GM19238 (cell line): ENCODE measurements around the gene LRRC74B.
"Not testable (repeated sequence)": the region's sequence is repeated elsewhere in the genome, so short reads cannot be mapped to it uniquely, and the experiment has no call there.

Source experiments
- DNase-seq: peaks from one replicate; pipeline ENCODE4 v3.0.0; 2011; ENCODE audit warnings: low spot score; ENCODE audit not compliant: insufficient read length

Gene LRRC74B

GRCh38 chr22:21075516-21076138 is 29.9 kb downstream of the LRRC74B start:
- no peak for DNase-seq

DNA sequence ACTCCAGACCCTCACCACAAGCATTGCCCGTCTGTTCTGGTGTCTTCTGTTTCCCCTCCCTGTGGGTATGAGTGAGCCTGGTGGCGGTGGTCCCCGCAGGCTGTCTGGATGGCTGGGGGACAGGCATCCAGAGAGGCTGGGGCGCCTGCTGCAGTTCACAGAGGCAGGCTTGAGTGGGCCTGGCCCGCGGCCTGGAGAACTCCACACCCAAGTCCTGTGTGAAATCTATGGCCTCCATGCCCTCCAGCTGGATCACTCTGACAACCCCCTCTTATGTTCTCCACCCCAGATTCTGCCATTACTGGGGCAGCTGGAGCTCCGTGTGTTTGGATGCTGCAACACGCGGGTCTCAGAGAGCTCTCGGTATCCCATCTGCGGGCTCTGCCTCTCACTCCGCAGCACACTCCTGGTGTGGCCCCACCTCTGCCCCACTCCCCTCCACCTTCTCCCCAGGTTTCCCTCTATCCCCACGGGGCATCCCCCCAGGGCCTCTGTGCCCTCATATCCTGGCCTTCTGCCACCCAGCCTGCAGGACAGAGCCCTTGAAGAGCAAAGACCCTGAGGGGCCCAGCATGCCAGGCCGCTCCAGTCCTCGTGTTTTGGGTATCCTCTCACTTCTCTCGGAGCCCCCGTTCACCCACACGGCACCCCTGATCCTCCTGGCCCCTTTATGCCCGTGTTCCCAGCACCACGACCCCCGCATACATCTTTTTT is 31.3 kb downstream of the LRRC74B start:
- DNase-seq, result no peak

DNA sequence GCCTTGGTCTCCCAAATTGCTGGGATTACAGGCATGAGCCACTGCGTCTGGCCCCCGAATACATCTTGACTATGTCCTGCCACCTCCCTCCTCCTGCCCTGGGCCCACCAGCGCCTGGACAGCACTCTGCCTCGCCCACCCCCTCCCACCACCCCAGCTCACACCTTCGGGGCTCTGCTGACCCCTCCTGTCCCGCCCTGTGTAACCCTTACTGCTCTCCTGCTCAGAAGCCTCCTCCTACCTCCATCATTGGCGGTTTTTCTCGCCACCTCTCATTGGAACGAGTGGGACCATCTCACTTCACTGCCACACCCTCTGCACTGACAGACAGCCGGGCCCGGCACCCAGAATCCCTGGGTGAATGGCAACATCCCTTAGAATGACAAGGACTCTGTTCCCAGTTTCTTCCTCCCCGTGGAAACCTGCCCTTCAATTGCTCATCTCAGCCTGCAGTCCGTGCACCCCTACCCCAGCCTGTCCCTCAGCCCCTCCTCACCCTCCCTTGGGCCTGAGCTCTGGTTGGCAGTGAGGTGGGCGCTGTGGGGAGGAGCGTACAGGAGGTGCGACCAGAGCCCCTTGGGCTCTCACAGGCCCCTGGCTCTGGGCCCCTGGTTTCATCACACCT is 32.2 kb downstream of the LRRC74B start:
- DNase-seq, result no peak

DNA sequence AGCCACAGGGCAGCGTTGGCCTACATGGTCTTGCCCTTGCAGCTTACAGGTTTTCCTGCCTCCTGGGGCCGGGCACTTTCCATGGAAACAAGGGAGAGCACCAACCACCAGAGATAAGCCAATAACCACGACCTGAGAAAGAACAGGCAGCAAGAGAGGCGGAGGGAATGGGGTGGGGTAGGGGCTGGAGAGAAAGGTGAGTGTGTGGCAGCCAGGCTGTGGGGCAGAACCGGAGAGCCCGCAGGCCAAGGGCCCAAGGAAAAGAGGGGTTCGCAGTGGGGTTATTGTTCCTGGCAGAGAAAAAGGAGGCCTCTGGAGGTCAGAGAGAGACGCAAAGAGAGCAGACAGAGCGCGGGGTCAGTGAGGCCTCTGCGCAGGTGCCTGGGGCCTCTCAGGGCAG is 33.2 kb downstream of the LRRC74B start:
- DNase-seq, result no peak

DNA sequence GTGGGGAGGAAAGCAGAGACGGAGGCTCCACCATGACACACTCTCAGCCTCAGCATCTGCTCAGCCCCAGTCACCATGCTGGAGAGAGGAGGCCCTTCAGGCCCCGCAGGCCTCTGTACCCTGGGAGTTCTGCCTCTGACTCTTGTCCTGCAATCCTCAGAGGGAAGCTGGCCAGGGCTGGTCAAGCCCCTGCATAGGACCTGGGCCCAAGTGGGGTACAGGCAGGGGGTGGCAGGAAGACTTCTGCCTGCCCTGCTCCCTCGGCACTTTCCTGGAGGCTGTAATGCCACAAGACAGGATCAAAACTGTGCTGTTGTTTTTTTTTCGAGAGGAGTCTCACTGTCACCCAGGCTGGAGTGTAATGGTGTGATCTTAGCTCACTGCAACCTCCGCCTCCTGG is 33.7 kb downstream of the LRRC74B start:
- no peak for DNase-seq

DNA sequence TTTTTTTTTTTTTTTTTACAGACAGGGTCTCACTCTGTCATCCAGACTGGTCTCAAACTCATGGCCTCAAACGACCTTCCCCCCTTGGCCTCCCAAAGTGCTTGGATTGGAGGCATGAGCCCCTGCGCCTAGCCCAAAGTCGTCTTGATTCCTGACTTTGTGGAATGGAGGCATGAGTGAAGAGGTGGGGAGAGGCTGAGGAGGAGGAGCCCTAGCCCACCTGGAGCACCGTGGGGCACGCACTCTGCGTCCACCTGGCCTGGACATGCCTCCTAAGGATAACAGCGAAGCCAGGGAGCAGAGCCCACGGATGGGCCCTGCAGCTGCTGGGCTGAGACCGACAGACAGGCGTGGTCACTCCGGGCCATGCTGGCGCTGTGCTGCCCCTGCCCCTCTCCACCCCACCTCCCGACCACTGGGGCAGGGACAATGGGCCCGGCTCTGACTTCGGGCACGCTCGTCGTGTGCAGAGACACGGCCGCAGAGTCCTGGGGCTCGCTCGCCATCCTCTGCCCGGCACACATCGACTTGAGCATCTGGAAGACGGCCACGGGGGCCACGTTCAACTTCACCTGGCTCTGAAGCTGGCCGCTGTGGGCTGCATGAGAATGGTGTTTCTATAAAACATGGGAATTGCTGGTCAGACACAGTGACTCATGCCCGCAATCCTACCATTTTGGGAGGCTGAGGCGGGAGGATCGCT is 34.8 kb downstream of the LRRC74B start:
- no peak for DNase-seq

- DNase-seq, result no peak
Observed at GRCh38 chr22:21082248-21082647, 36.5 kb downstream of the LRRC74B start.

DNA sequence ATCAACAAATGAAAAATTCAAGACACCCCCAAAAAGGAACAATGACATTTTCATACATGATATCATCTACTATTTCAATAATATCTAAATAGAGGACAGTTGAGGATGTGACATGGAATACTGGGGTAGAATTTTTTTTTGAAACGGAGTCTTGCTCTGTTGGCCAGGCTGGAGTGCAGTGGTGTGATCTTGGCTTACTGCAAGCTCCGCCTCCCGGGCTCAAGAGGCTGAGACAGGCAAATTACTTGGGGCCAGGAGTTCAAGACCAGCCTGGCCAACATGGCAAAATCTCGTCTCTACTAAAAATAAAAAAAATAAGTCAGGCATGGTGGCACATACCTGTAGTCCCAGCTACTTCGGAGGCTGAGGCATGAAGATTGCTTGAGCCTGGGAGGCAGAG is 41.4 kb downstream of the LRRC74B start:
- DNase-seq, result no peak

DNA sequence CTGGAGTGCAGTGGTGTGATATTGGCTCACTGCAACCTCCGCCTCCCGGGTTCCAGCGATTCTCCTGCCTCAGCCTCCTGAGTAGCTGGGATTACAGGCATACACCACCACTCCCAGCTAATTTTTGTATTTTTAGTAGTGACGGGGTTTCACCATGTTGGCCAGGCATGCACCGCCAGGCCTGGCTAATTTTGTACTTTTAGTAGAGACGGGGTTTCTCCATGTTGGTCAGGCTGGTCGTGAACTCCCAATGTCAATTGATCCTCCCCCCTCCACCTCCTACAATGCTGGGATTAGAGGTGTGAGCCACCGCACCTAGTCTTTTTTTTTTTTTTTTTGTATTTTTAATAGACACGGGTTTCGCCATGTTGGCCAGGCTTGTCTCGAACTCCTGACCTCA is 42.2 kb downstream of the LRRC74B start:
- not testable (repeated sequence) for DNase-seq

- DNase-seq, result not testable (repeated sequence)
Observed at GRCh38 chr22:21091220-21091619, 45.5 kb downstream of the LRRC74B start.

DNA sequence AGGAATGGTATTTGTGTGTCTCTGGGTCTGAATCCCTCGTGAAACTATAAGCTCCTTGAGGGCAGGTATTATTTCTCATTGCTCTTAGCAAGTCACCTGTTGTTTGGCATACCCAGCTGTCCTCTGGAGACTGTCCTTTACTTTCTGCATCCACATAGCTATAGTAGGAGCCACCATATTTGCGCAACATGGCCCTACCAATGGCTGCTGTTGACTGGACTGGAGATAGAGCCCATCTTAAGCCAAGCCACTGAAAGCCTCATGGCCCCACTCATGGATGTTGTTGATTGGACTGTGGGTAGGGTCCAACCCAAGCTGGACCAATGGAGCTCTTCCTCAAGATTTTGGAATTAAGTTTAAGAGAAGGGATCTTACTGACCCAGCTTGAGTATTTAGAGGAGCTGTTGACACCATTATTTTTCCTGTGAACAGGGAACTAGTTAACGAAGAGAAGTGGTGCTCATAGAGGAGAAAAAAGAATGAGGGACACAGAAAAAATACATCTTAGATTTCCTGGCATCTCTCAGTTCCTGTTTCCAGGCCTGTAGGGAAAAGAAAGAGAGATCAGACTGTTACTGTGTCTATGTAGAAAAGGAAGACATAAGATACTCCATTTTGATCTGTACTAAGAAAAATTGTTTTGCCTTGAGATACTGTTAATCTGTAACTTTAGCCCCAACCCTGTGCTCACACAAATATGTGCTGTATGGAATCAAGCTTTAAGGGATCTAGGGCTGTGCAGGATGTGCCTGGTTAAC is 47.2 kb downstream of the LRRC74B start:
- no peak for DNase-seq

- not testable (repeated sequence) for DNase-seq
Observed at GRCh38 chr22:21093555-21094137, 47.9 kb downstream of the LRRC74B start.

GRCh38 chr22:21094911-21095772 is 49.4 kb downstream of the LRRC74B start:
- no peak for DNase-seq

DNA sequence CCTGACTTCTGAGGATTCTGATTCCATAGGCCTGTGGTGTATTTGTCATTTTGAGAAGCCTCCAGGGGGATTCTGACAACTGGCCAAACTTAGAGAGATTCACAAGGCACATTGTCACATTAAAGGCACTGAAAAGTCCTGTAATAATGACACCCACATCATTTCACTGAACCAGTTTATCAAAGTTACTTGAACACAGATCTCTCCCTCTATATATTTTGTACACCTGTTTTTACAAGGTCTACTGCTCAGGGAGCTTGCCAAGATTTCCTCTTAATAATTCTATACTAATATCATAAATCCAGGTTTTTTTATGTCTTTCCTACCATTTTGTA is 50.0 kb downstream of the LRRC74B start:
- no peak for DNase-seq

- not testable (repeated sequence) for DNase-seq
Observed at GRCh38 chr22:21096878-21097277, 51.1 kb downstream of the LRRC74B start.

DNA sequence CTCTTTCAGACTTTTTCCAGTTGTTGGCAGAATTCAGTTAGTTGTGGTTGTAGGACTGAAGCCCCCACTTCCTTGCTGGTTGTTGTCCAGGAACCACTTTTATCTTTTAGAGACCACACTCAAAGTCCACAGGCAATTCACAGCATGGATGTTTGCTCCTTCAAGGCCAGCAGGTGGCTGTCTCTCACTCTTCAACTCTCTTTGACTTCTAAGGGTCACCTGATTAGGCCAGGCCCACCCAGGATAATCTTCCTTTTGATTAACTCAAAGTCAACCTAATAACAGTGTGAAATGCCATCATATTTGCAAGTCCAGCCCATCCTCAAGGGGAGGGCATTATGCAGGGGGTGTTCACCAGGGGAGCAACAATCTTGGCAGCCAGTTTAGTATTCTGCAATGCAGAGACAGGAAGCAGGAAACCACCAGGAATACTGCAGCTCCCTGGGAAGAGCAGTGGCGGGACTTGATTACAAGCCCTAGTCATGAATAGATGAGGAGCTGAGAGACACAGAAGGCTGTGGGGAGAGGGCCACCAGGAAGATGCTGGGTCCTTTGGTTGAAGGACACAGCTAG is 52.4 kb downstream of the LRRC74B start:
- no peak for DNase-seq

DNA sequence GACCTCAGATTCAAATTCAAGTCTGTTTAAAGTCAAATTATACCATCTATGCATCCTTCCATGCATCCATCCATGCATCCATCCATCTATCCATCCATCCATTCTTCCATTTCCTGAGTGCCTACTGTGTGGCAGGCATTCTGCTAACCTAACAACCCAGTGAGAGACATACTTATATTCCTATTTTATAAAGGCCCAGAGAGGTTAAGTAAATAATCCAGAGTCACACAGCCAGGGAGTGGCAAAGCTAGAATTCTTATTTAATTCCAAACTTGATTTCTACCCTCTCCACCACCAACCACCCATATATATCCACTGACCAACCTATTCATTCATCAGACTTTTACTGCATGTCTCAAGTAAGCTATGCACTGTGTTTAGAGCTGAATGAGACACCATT is 53.8 kb downstream of the LRRC74B start:
- no peak for DNase-seq

GRCh38 chr22:21100149-21101032 is 54.6 kb downstream of the LRRC74B start:
- no peak for DNase-seq
